IPS DF 19.7 (cell line): ENCODE measurements around the gene PIPOX.
"Not testable (repeated sequence)": the region's sequence is repeated elsewhere in the genome, so short reads cannot be mapped to it uniquely, and the experiment has no call there.

ENCODE experiments used
- DNase-seq: peaks from one replicate; pipeline ENCODE4 v3.0.0-alpha.2; 2013; ENCODE audit warnings: low read depth, low spot score

PIPOX gene

DNA sequence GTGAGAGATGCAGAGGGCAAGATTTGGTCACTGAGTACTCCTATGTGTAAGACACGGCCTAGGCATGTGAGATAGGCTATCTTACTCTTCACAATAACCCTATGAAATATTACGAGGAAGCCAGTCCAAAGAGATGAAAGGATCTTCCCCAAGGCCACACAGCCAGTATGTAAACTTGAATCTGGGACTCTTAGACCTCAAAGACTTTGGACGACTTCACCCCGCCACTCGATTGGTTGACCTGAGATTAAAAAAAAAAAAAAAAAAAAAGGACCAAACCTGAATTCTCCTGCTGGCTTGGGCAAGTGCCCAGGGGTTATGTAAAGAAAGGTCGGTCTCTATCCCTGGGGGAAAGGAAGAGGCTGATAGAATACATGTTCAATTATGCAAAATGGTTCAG, 33.1 kb downstream of the PIPOX start:
- DNase-seq: no peak

DNA sequence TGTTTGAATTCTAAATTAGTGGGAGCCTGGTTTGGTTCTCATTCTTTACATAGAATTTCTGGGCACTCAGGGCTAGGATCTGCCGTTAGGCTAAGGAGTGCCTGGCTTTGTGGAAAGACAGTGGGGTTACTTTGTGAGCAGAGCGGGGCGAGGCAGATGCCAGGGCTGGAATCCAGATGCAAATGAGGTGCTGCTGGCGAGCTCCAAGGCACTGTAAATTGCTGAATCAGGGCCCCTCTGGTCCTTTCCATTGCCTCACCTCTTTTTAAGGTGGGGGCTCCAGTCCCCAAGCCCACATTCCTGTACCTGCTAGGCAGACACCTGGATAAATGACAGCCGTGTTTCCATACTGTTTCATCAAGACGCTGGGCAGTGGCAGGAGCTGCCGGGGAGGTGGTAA, 33.8 kb downstream of the PIPOX start:
- no peak for DNase-seq

GRCh38 chr17:29077320-29077719, 34.4 kb downstream of the PIPOX start:
- no peak for DNase-seq

DNA sequence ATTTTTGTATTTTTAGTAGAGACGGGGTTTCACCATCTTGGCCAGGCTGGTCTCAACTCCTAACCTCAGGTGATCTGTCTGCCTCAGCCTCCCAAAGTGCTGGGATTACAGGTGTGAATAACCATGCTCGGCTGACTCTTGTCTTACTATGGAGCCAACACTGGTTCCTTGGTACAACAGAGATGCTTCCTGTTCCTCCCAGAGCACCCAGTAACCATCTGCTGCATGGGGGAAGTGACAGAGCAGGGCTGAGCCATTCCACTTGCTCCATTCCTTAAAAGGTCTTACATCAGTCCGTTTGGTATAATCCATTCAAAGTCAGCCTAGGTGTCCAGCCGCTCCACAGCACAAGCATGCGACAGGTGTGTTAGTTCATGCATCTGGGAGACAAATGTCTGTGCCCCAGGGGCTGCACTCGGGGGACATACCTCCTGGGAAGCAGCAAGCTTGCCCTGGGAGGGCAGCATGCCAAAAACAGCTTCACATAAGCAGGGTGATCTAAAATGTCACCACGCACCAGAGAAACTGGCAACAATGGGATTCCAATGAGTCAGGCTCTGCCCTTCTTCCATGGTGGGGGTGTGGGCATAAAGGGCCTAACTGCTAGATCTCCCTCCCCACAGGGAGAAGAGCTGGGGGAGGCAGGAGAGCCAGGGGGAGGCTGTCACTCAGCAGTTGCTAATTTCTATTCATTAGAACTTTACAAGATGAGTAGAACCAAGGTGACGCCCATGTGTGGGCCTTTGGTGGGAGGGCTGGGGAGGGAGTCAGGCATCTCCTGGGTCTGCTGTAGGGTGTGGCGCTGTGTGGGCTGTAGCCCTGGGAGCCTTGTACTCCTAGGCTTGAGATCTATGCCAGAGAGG, 35.5 kb downstream of the PIPOX start:
- no peak for DNase-seq

DNA sequence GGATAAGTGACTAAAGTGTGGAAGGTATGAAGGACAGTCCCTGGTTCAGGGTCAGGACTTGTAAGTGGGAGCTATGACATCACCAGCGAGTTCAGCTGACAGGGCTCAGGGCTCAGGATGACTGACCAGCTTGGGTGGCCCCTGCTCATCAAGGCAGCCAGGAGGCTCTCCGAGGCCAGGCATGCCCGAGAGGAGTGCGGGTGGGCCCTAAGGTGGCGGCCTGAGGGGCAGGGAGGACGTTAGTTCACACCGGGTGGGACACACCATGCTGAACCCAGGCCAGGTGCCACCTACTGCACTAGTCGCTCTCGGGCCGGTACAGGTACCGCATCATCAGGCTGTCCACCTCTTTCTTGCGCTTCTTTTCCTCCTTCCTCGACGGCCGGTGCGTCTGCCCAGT, 36.5 kb downstream of the PIPOX start:
- DNase-seq: no peak

GRCh38 chr17:29079887-29080286, 36.9 kb downstream of the PIPOX start:
- no peak for DNase-seq

- DNase-seq: no peak
Observed at GRCh38 chr17:29080323-29080722, 37.4 kb downstream of the PIPOX start.

DNA sequence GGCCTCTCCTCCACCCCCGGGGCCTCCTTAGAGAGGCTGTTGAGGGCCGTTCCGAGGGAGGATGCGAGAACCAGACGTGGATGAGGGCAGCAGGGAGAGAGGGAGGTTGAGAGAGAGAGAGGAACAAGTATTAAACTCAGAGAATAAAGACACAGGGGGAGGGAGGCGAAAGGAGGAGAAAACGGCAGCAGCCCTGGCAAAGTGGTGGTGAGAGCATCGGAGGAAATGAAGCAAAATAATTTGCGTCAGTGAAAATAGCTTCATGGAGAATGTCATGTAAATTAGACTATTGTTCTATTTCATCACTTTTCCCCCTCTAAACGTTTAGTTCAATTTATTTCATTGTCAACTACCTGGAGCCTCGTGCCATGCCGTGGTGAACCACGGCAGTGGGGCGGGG, 38.0 kb downstream of the PIPOX start:
- DNase-seq: no peak

DNA sequence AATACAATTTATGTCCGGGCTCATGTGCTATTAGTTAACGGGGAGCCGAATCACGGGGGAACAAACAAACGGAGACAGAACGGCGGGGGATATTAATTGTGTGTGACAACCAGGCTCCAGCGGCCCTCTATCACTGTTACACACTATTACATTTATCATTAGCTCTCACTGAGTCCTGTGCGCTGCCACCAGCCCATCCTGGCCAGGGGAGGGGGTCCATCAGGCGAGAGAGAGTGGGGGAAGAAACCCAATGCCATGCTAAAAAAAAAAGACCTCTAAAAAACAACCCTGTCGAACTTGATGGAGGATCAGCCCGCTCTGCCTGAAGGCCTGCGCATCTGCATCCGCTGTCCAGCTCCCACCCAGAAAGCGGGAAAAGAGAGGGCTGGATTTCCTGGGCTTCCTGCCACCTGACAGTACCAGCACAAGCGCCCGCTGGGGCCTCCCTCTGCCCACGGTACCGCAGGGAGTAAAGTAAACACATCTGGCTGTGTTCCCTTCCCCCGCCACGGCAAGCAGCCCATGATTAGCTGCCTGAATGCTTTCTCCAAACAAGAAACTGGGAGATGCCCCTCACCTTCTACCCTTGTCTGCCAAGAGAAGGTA, 41.7 kb downstream of the PIPOX start:
- no peak for DNase-seq

- no peak for DNase-seq
Observed at GRCh38 chr17:29085223-29085622, 42.3 kb downstream of the PIPOX start.

DNA sequence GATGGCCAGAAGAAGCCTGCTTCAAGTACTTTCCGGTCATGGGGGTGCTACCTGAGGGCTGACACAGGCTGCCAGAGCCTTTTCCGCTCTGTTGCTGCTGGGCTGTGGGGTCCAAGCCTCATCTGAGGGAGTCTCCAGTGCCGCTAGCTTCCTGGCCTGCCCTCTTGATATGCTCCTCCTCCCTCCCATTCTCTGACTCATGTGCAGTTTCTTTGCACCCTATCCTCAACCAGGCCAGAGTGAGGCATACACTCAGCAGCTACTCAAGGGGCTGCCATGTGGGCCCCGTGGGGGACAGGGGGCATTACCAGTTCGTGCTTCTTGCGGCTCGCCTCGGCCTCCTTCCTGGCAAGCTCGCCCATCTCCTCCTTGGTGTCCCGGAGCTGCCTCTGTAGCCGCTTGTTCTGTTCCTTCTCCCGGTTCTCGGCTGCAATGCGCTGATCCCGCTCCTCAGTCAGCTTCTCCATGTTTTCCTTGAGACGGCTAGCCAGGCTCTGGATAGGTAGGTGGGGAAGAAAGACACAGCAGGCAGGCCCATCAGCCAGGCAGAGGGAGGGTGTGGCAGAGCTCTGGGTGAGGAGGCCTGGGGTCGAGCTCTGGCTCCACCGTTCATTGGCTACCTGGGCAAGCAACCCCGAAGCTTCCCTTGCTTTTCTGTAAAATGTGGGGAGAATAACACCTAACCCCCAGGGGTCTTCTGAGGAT, 43.8 kb downstream of the PIPOX start:
- no peak for DNase-seq

DNA sequence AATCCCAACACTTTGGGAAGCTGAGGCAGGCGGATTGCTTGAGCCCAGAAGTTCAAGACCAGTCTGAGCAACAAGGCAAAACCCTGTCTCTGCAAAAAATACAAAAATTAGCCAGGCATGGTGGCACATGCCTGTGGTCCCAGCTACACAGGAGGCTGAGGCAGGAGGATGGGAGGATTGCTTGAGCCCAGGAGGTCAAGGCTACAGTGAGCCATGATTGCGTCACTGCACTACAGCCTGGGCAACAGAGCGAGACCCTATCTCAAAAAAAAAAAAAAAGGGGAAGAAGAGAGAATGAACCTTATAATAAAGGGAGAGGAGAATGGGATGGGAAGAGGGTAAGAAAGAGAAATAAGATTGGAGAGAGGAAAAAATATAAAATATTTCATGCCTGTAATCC, 45.8 kb downstream of the PIPOX start:
- DNase-seq: not testable (repeated sequence)

- no peak for DNase-seq
Observed at GRCh38 chr17:29089601-29090044, 46.7 kb downstream of the PIPOX start.

GRCh38 chr17:29090108-29090507, 47.2 kb downstream of the PIPOX start:
- no peak for DNase-seq

DNA sequence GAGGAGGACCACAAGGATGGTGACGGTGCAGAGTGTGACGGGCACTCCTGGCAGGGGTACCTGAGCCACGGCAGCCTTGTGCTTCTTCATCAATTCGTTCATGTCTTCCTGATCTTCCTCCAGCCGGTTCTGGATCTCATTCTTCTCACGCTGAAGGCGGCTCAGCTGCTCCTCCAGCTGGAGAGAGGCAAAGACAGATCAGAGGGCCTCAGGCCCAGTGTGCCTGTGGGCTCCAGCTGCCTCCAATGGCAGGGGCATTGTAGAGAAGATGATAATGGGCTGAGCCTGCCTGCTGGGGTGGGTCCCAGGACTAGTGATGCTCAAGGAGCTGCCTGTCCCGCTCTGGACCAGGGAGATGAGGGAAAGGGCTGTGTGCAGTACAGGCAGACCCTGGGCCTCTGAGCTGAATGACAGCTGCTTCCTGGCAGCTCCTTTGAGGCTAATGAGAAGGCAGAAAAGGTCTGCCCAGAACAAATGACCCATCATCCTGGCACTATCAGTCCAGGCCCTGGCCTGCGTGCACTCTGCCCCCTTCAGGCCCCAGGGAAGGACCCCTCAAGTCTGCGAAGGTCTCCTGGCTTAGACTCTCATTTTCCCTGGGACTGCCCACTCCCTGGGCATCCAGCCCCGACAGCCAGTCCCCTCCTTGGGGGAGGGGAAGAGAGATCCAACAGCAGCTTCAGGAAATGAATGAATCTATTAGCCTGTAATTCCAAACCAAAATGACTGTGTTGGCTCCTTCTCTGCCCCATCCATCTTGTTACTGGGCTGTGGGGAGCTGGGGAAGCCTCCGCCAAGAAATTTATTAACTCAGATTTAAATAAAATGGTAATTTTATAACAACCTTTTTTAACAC, 48.0 kb downstream of the PIPOX start:
- no peak for DNase-seq

DNA sequence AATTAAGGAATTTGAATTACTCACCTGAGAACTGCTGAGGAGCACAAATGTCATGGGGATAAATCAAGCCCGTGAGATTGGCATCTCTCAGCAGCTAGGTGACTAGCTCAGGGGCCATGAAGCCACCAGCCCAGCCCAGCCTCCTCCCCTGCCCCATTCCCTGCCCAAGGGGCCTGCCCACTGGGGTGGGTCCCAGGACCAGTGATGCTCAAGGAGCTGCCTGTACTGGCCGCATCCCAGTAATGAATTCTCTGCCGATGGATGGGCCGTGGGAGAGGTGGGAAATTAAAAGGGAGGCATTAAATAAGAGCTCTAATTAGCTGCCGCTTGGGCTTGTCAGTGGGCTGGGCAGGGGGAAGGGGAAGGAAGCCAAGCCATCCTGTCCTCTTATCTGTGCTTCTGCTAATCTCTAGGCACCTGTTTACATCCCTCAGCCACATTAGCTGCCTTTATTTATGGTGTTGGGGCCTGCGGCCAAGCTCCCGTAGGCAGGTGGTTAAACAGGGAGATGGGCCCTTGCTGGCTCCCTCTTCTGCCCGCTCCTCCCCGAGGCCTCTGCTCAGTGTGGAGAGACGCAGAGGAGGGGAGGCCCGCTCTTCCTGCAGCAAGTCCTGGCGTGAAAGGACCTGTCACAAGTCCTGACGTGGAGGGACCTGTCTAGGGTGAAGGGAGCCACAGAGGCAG, 48.8 kb downstream of the PIPOX start:
- no peak for DNase-seq

GRCh38 chr17:29093090-29093871, 50.3 kb downstream of the PIPOX start:
- DNase-seq: no peak

GRCh38 chr17:29094101-29094708, 51.3 kb downstream of the PIPOX start:
- no peak for DNase-seq

DNA sequence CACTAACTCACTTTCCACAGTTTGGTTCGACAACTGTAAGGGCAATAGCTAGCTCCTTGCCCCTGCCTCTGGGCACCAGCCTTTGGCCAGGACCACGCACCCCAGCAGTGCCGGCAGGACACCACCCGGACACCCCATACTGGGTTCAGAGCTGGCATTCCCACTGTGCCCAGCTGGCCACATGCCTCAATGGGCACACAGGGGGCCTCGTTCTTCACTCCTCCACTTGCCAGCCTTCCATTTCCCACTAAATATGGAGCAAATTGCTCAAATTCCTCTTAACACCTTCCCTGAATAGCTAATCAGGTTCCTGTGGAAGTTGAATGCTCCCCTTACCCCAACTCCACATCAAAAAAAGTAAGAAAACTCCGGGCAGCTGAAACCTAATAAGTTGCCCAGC, 52.5 kb downstream of the PIPOX start:
- DNase-seq: no peak

- DNase-seq: no peak
Observed at GRCh38 chr17:29096094-29096493, 53.2 kb downstream of the PIPOX start.
